WTC11 (cell line): ENCODE results near the gene VIPR2. TPM values are rescaled to one million over a fixed set of nuclear protein-coding genes. Genes with fewer than 3 reads are reported as not detected.

Source experiments
- ATAC-seq: fragments of 200-7000 bp; cut with Tn5 transposase; 2 replicates; pipeline ENCODE4 v1.10.0; 2021; ENCODE audit warnings: mild to moderate bottlenecking, moderate library complexity
- CTCF ChIA-PET: fragments of 300-600 bp; sonication (Branson Sonifier 250); formaldehyde crosslinking; loops from one replicate; lab custom pipeline; 2021; ENCODE audit warnings: antibody characterized with exemption; lab: Charles Lee
- POLR2A ChIA-PET: fragments of 350-600 bp; sonication (Branson Sonifier 250); formaldehyde crosslinking; loops from one replicate; lab custom pipeline; 2021; ENCODE audit warnings: antibody characterized with exemption; lab: Charles Lee
- DNase-seq: peaks from one replicate; pipeline ENCODE4 v3.0.0; 2021; ENCODE audit warnings: low spot score
- H3K27ac Mint-ChIP-seq: 2 replicates; pipeline ENCODE4 v1.8.0; 2021; ENCODE audit warnings: mixed read lengths
- H3K27me3 Mint-ChIP-seq: 2 replicates; pipeline ENCODE4 v1.8.0; 2021; ENCODE audit warnings: low read depth, mild to moderate bottlenecking, moderate library complexity, mixed read lengths
- H3K36me3 Mint-ChIP-seq: 2 replicates; pipeline ENCODE4 v1.8.0; 2021; ENCODE audit warnings: mixed read lengths
- H3K4me1 Mint-ChIP-seq: 2 replicates; pipeline ENCODE4 v1.8.0; 2022; ENCODE audit warnings: mixed read lengths
- H3K4me3 Mint-ChIP-seq: 2 replicates; pipeline ENCODE4 v1.8.0; 2021; ENCODE audit warnings: mild to moderate bottlenecking, moderate library complexity, mixed read lengths
- H3K9me3 Mint-ChIP-seq: 2 replicates; pipeline ENCODE4 v1.8.0; 2021; ENCODE audit warnings: mixed read lengths
- AFF4 ChIP-seq: sonication (generic); formaldehyde crosslinking; IDR thresholded peaks from 2 replicates; pipeline ENCODE4 v1.8.1; 2023; ENCODE audit warnings: mild to moderate bottlenecking, missing genetic modification reagents, borderline replicate concordance
- ATF3 ChIP-seq: sonication (generic); formaldehyde crosslinking; conservative IDR thresholded peaks from 2 replicates; pipeline ENCODE4 v1.8.1; 2022; ENCODE audit warnings: mild to moderate bottlenecking, missing genetic modification reagents
- CBFB ChIP-seq: sonication (generic); formaldehyde crosslinking; IDR thresholded peaks from 2 replicates; pipeline ENCODE4 v1.8.1; 2022; ENCODE audit warnings: mild to moderate bottlenecking, low read depth, missing genetic modification reagents
- CREB1 ChIP-seq: sonication (generic); formaldehyde crosslinking; IDR thresholded peaks from 2 replicates; pipeline ENCODE4 v1.8.0; 2023; ENCODE audit warnings: mild to moderate bottlenecking, missing genetic modification reagents
- CREM ChIP-seq: sonication (generic); formaldehyde crosslinking; IDR thresholded peaks from 2 replicates; pipeline ENCODE4 v1.8.1; 2022; ENCODE audit warnings: mild to moderate bottlenecking, missing genetic modification reagents, moderate library complexity
- FOXP1 ChIP-seq: sonication (generic); formaldehyde crosslinking; IDR thresholded peaks from 2 replicates; pipeline ENCODE4 v1.8.0; 2022; ENCODE audit warnings: missing genetic modification reagents, mild to moderate bottlenecking, moderate library complexity, borderline replicate concordance
- GABPB1 ChIP-seq: sonication (generic); formaldehyde crosslinking; IDR thresholded peaks from 2 replicates; pipeline ENCODE4 v1.8.1; 2023; ENCODE audit warnings: mild to moderate bottlenecking, missing genetic modification reagents
- IRF2 ChIP-seq: sonication (generic); formaldehyde crosslinking; IDR thresholded peaks from 2 replicates; pipeline ENCODE4 v1.8.0; 2022; ENCODE audit warnings: low read depth, missing genetic modification reagents, borderline replicate concordance
- JAZF1 ChIP-seq: fragments of 250-450 bp; sonication (Bioruptor Pico); IDR thresholded peaks from 2 replicates; pipeline ENCODE4 v1.9.0; 2021; ENCODE audit warnings: moderate library complexity, mild to moderate bottlenecking, inconsistent platforms
- MXD4 ChIP-seq: fragments of 250-450 bp; sonication (Bioruptor Pico); IDR thresholded peaks from 2 replicates; pipeline ENCODE4 v1.8.0; 2021; ENCODE audit warnings: mild to moderate bottlenecking, moderate library complexity, borderline replicate concordance
- RORB ChIP-seq: fragments of 250-450 bp; sonication (Bioruptor Pico); IDR thresholded peaks from 2 replicates; pipeline ENCODE4 v1.9.0; 2021; ENCODE audit warnings: mild to moderate bottlenecking
- SMAD3 ChIP-seq: sonication (generic); formaldehyde crosslinking; IDR thresholded peaks from 2 replicates; pipeline ENCODE4 v1.8.0; 2022; ENCODE audit warnings: missing genetic modification reagents, mild to moderate bottlenecking, borderline replicate concordance
- SP1 ChIP-seq: sonication (generic); formaldehyde crosslinking; conservative IDR thresholded peaks from 2 replicates; pipeline ENCODE4 v1.8.1; 2022; ENCODE audit warnings: missing genetic modification reagents
- TCF7 ChIP-seq: sonication (generic); formaldehyde crosslinking; IDR thresholded peaks from 2 replicates; pipeline ENCODE4 v1.8.0; 2022; ENCODE audit warnings: mild to moderate bottlenecking, low read depth, missing genetic modification reagents, moderate library complexity
- TEAD1 ChIP-seq: sonication (generic); formaldehyde crosslinking; IDR thresholded peaks from 2 replicates; pipeline ENCODE4 v1.8.0; 2022; ENCODE audit warnings: mild to moderate bottlenecking, missing genetic modification reagents
- USF2 ChIP-seq: sonication (generic); formaldehyde crosslinking; IDR thresholded peaks from 2 replicates; pipeline ENCODE4 v1.8.1; 2023; ENCODE audit warnings: mild to moderate bottlenecking, missing genetic modification reagents, moderate library complexity
- ZNF219 ChIP-seq: sonication (generic); formaldehyde crosslinking; IDR thresholded peaks from 2 replicates; pipeline ENCODE4 v1.8.0; 2023; ENCODE audit warnings: missing genetic modification reagents, mild to moderate bottlenecking, borderline replicate concordance
- ZNF263 ChIP-seq: sonication (generic); formaldehyde crosslinking; IDR thresholded peaks from 2 replicates; pipeline ENCODE4 v1.8.1; 2022; ENCODE audit warnings: low read depth, mild to moderate bottlenecking, moderate library complexity, missing genetic modification reagents
- ZNF396 ChIP-seq: fragments of 250-450 bp; sonication (Bioruptor Pico); IDR thresholded peaks from 2 replicates; pipeline ENCODE4 v1.8.0; 2021; ENCODE audit warnings: mild to moderate bottlenecking, moderate library complexity, borderline replicate concordance
- total RNA-seq: library from RNA; stranded (reverse); gene quantifications from 3 replicates; pipeline ENCODE4 v1.2.3, GENCODE V29; 2021
- TF ChIP-seq, protein P1 (sequence below): sonication (generic); formaldehyde crosslinking; IDR thresholded peaks from 2 replicates; pipeline ENCODE4 v1.8.1; 2022; ENCODE audit warnings: missing genetic modification reagents, borderline replicate concordance
- TF ChIP-seq, protein P2 (sequence below): sonication (generic); formaldehyde crosslinking; IDR thresholded peaks from 2 replicates; pipeline ENCODE4 v1.8.1; 2023; ENCODE audit warnings: mild to moderate bottlenecking, moderate library complexity, missing genetic modification reagents
- TF ChIP-seq, protein P3 (sequence below): sonication (generic); formaldehyde crosslinking; IDR thresholded peaks from 2 replicates; pipeline ENCODE4 v1.8.0; 2023; ENCODE audit warnings: mild to moderate bottlenecking, missing genetic modification reagents

VIPR2 gene
- total RNA-seq, 1 experiment from 2014 or later, result 7.5 TPM

DNA sequence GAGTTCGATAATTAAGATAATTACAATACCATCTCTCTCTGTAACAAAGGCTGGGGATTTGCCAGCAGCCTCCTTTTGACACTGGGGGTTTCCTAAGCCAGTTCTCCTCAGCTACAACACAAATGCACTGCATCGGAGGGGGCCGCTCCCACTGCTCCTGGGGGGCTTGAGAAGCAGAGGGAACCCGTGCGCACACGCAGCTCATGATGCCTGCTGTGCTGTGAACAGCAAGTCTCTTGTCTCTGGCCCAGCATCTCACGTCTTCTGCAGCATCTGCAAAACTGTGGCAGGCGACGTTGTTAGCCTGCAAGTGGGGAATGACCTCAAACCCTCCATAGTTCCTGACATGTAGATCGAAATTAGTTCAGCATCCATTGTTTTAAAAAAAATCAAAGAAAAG, 5.5 kb downstream of the VIPR2 start (continued):
- TF ChIP-seq, protein P1, sequence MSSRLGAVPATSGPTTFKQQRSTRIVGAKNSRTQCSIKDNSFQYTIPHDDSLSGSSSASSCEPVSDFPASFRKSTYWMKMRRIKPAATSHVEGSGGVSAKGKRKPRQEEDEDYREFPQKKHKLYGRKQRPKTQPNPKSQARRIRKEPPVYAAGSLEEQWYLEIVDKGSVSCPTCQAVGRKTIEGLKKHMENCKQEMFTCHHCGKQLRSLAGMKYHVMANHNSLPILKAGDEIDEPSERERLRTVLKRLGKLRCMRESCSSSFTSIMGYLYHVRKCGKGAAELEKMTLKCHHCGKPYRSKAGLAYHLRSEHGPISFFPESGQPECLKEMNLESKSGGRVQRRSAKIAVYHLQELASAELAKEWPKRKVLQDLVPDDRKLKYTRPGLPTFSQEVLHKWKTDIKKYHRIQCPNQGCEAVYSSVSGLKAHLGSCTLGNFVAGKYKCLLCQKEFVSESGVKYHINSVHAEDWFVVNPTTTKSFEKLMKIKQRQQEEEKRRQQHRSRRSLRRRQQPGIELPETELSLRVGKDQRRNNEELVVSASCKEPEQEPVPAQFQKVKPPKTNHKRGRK (CRISPR knock-in tag), result no peak
- TF ChIP-seq IRF2 (CRISPR knock-in tag) (no peak), FOXP1 (no peak), CREM (CRISPR knock-in tag) (no peak), GABPB1 (CRISPR knock-in tag) (no peak), AFF4 (CRISPR knock-in tag) (no peak)

- Mint-ChIP-seq H3K4me1 (peaks cover 51% of the 10 kb centered on the region), H3K9me3 (peaks cover 4% of the 10 kb centered on the region)
- CTCF ChIA-PET, result no interaction called here
Measured at GRCh38 chr7:159138508-159138907, 6.2 kb downstream of the VIPR2 start.

GRCh38 chr7:159137906-159138305, 6.8 kb downstream of the VIPR2 start:
- ChIA-PET POLR2A (no interaction called here), CTCF (no interaction called here)
- Mint-ChIP-seq H3K9me3 (peaks cover 4% of the 10 kb centered on the region), H3K36me3 (peaks cover 27% of the 10 kb centered on the region), H3K4me3 (no peak overlapping the region), H3K27ac (no peak overlapping the region), H3K27me3 (peaks cover 13% of the 10 kb centered on the region), H3K4me1 (peaks cover 48% of the 10 kb centered on the region)
- DNase-seq, result no peak
- no peak for ATAC-seq
- no peak for TF ChIP-seq TEAD1
- no peak for TF ChIP-seq ATF3 (CRISPR knock-in tag)
- TF ChIP-seq ZNF219 (CRISPR knock-in tag), result no peak
- TF ChIP-seq, protein P2, sequence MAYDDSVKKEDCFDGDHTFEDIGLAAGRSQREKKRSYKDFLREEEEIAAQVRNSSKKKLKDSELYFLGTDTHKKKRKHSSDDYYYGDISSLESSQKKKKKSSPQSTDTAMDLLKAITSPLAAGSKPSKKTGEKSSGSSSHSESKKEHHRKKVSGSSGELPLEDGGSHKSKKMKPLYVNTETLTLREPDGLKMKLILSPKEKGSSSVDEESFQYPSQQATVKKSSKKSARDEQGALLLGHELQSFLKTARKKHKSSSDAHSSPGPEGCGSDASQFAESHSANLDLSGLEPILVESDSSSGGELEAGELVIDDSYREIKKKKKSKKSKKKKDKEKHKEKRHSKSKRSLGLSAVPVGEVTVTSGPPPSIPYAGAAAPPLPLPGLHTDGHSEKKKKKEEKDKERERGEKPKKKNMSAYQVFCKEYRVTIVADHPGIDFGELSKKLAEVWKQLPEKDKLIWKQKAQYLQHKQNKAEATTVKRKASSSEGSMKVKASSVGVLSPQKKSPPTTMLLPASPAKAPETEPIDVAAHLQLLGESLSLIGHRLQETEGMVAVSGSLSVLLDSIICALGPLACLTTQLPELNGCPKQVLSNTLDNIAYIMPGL (CRISPR knock-in tag), result no peak
- no peak for TF ChIP-seq CREB1
- TF ChIP-seq TCF7 (CRISPR knock-in tag), result no peak
- TF ChIP-seq SMAD3 (CRISPR knock-in tag), result no peak
- TF ChIP-seq, protein P3, sequence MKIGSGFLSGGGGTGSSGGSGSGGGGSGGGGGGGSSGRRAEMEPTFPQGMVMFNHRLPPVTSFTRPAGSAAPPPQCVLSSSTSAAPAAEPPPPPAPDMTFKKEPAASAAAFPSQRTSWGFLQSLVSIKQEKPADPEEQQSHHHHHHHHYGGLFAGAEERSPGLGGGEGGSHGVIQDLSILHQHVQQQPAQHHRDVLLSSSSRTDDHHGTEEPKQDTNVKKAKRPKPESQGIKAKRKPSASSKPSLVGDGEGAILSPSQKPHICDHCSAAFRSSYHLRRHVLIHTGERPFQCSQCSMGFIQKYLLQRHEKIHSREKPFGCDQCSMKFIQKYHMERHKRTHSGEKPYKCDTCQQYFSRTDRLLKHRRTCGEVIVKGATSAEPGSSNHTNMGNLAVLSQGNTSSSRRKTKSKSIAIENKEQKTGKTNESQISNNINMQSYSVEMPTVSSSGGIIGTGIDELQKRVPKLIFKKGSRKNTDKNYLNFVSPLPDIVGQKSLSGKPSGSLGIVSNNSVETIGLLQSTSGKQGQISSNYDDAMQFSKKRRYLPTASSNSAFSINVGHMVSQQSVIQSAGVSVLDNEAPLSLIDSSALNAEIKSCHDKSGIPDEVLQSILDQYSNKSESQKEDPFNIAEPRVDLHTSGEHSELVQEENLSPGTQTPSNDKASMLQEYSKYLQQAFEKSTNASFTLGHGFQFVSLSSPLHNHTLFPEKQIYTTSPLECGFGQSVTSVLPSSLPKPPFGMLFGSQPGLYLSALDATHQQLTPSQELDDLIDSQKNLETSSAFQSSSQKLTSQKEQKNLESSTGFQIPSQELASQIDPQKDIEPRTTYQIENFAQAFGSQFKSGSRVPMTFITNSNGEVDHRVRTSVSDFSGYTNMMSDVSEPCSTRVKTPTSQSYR (CRISPR knock-in tag), result no peak
- no peak for TF ChIP-seq ZNF263 (CRISPR knock-in tag)
- no peak for TF ChIP-seq RORB (CRISPR knock-in tag)
- no peak for TF ChIP-seq USF2
- no peak for TF ChIP-seq CBFB (CRISPR knock-in tag)

More at GRCh38 chr7:159138508-159138907, 6.2 kb downstream of the VIPR2 start:
- Mint-ChIP-seq H3K36me3 (peaks cover 27% of the 10 kb centered on the region), H3K27ac (no peak overlapping the region), H3K27me3 (peaks cover 19% of the 10 kb centered on the region), H3K4me3 (no peak overlapping the region)
- DNase-seq, result no peak
- ATAC-seq, result no peak
- no peak for TF ChIP-seq JAZF1 (CRISPR knock-in tag)
- TF ChIP-seq ZNF396 (CRISPR knock-in tag), result no peak
- no peak for TF ChIP-seq SP1
- no peak for TF ChIP-seq MXD4 (CRISPR knock-in tag)
- POLR2A ChIA-PET, result no interaction called here
